IPS-NIHi11 (cell line): ENCODE measurements around the gene AGPS.
"Not testable (repeated sequence)": the region's sequence is repeated elsewhere in the genome, so short reads cannot be mapped to it uniquely, and the experiment has no call there.

ENCODE experiments used
- DNase-seq: peaks from one replicate; pipeline ENCODE4 v3.0.0; 2012; ENCODE audit warnings: mixed read lengths, low spot score

The AGPS gene

GRCh38 chr2:177529166-177529565, 136.6 kb downstream of the AGPS start:
- DNase-seq, result no peak

- DNase-seq, result no peak
These were observed 138.0 kb downstream of the AGPS start for GRCh38 chr2:177530561-177530960.

- DNase-seq, result no peak
These were observed 139.1 kb downstream of the AGPS start for GRCh38 chr2:177531706-177532105.

GRCh38 chr2:177532567-177532966, 140.0 kb downstream of the AGPS start:
- no peak for DNase-seq

GRCh38 chr2:177533253-177533652, 140.7 kb downstream of the AGPS start:
- no peak for DNase-seq

GRCh38 chr2:177535000-177535399, 142.4 kb downstream of the AGPS start:
- DNase-seq, result no peak

- no peak for DNase-seq
These were observed 143.5 kb downstream of the AGPS start for GRCh38 chr2:177535958-177536504.

GRCh38 chr2:177537213-177537612, 144.6 kb downstream of the AGPS start:
- DNase-seq, result no peak

GRCh38 chr2:177537636-177538035, 145.1 kb downstream of the AGPS start:
- DNase-seq, result no peak

GRCh38 chr2:177538323-177538722, 145.8 kb downstream of the AGPS start:
- DNase-seq, result no peak

GRCh38 chr2:177540283-177540682, 147.7 kb downstream of the AGPS start:
- no peak for DNase-seq

- no peak for DNase-seq
These were observed 148.9 kb downstream of the AGPS start for GRCh38 chr2:177541258-177541991.

GRCh38 chr2:177542396-177542795, 149.8 kb downstream of the AGPS start:
- no peak for DNase-seq

GRCh38 chr2:177543007-177543760, 150.6 kb downstream of the AGPS start:
- DNase-seq, result no peak

GRCh38 chr2:177545143-177545542, 152.6 kb downstream of the AGPS start:
- no peak for DNase-seq

GRCh38 chr2:177545981-177546585, 153.5 kb downstream of the AGPS start:
- DNase-seq, result no peak

- DNase-seq, result no peak
These were observed 154.5 kb downstream of the AGPS start for GRCh38 chr2:177547122-177547521.

- DNase-seq, result no peak
These were observed 155.2 kb downstream of the AGPS start for GRCh38 chr2:177547772-177548171.

GRCh38 chr2:177548636-177549035, 156.1 kb downstream of the AGPS start:
- DNase-seq, result no peak

GRCh38 chr2:177549171-177549570, 156.6 kb downstream of the AGPS start:
- no peak for DNase-seq

GRCh38 chr2:177550264-177551200, 158.0 kb downstream of the AGPS start:
- DNase-seq, result no peak

- DNase-seq, result not testable (repeated sequence)
These were observed 158.8 kb downstream of the AGPS start for GRCh38 chr2:177551360-177551759.
